GM19438 (cell line): ENCODE measurements around the gene IFT52.
"Not testable (repeated sequence)": the region's sequence is repeated elsewhere in the genome, so short reads cannot be mapped to it uniquely, and the experiment has no call there.

Experiments used
- ATAC-seq: cut with Tn5 transposase; IDR thresholded peaks from one replicate; pipeline ENCODE4 v1.9.1; 2021; ENCODE audit warnings: low read depth; ENCODE audit not compliant: unreplicated experiment

Gene IFT52

DNA sequence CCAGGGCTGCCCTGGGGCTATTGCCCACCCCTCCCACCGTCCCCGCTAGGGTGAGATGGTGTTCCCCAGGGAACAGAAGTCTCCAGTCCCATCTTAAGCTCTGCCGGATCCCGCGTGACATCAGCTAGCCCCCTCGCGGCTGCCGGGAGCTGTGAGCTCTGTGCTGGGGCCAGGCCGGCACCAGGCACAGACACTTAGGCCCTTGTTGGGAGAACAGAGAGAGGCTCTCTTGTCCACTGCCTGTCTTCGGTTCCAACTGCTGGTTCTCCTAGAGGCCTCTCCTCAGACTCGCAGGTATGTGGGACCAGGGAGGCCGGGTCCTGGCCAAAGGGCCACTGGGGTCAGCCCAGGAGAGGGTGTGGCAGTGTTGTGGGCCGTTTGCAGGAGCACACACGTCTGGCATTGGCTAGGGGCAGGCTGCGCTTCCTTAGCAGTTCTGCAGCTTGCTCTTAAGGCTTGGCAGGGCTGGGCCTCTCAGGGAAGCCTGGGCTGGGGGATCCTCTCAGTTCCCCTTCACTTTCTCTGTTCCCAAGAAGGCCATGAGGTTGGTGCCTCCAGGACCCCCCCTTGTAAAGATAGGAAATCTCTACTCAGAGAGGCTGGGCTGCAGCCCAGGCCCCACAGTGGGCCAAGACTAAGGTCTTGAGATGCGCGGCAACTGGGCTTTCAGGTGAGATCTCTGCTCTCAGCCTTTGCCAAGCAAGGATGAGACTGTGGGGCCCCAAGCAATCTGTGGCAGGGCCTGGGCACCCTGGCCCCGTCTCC is 25.6 kb upstream of the IFT52 start:
- ATAC-seq = no peak

DNA sequence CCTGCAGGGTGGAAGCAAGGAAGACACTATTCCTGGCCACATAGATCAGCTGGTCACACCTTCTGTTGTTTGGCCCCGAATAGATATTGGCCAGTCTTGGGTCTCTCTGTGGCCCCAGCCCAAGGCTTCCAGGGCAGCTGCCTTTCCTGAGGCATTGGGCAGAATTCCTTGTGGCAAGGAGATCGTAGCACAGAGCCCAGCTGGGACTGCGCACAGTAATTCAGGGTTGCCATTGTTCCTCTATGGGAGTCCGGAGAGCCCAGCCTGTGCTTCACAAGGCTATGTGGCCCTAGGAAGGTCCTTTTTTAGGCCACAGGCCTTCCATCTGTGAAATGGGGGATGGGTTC is 25.0 kb upstream of the IFT52 start:
- ATAC-seq = no peak

DNA sequence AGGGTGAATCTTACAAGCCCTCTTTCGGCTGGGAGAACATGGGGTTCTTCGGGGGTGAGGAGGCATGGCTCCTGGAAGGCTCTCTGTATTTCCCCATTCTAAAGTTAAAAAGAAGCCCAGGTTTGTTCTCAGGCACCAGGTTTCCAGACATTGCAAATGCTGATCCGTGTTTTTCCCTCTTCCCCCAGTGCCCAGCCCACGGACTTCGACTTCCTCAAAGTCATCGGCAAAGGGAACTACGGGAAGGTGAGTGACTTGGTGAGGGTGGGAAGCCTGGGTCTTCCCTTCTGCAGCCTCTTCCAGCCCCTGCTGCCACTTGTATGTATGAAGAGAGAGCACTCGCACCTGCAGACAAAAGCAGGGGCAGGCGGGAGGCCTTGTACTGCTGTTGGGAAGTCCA is 23.3 kb upstream of the IFT52 start:
- no peak for ATAC-seq

DNA sequence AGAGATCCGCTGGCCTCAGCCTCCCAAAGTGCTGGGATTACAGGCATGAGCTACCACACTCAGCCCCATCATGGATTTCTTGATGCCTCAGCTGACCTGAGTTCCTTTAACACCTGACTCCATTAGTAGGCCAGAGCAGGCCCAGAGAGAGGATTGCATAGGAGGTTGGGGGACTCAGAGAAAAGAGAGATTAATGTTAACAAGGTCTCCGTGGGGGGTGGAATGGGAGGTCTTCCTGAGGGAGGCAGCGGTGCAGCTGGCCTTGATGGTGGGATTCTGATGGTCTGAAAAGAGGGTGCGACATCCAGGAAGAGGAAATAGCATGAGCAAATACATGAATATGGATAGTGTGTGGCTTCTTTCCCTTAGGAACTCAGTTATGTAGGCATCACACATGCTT is 22.0 kb upstream of the IFT52 start:
- no peak for ATAC-seq

DNA sequence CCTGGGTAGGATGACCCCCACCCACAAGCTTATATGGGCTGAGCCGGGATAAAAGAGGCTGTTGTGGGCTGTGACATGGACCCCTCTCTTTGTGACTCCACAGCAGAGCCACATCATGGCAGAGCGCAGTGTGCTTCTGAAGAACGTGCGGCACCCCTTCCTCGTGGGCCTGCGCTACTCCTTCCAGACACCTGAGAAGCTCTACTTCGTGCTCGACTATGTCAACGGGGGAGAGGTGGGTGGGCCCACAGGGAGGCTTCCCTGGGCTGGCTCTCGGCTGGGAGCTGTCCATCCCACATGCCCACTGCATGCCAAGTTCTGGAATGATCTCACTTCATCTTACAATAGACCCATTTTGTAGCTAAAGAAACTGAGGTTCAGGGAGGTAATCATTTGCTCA is 21.5 kb upstream of the IFT52 start:
- ATAC-seq = no peak

- ATAC-seq = no peak
Measured at GRCh38 chr20:43570496-43570895, 20.2 kb upstream of the IFT52 start.

DNA sequence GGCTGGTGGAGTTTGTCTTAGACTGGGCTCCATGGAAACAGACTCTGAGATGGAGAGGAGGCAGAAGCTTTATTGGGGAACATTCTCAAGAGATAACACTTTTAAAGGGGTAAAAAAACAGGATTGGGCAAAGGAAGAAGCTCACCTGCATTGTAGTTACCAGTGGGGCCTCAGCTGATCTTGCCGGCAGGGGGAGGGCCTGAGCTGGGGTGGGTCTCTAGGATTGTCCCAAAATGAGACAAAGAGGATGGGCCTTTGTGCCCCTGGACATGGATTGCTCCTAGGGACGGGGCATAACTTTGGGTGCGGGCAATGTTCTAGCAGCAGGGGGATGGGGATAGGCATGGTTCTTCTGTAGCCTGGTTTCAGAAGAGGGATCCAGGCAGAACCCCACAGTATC is 19.4 kb upstream of the IFT52 start:
- ATAC-seq = no peak

DNA sequence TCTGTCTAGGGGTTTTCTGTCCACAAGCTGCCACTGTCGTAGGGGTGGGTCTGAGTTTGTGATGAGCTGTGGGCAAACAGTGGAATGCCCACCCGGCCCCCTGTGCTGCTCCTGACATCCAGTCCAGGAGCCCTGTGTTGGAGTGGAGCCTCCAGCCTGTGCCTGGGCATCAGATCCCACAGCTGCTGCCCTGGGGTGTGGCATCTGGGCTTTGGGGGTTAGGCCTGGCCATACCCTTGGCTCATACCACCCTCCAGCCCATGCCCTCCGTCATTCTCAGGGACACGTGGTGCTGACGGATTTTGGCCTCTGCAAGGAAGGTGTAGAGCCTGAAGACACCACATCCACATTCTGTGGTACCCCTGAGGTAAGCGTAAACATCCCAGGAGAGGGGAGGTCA is 19.0 kb upstream of the IFT52 start:
- ATAC-seq = no peak

- no peak for ATAC-seq
Measured at GRCh38 chr20:43572891-43573290, 17.8 kb upstream of the IFT52 start.

GRCh38 chr20:43576108-43576507 is 14.6 kb upstream of the IFT52 start:
- no peak for ATAC-seq

- ATAC-seq = no peak
Measured at GRCh38 chr20:43579861-43580793, 10.6 kb upstream of the IFT52 start.

- no peak for ATAC-seq
Measured at GRCh38 chr20:43583133-43583864, 7.4 kb upstream of the IFT52 start.

- ATAC-seq = no peak
Measured at GRCh38 chr20:43583982-43584432, 6.7 kb upstream of the IFT52 start.

- ATAC-seq = no peak
Measured at GRCh38 chr20:43584448-43585136, 6.1 kb upstream of the IFT52 start.

DNA sequence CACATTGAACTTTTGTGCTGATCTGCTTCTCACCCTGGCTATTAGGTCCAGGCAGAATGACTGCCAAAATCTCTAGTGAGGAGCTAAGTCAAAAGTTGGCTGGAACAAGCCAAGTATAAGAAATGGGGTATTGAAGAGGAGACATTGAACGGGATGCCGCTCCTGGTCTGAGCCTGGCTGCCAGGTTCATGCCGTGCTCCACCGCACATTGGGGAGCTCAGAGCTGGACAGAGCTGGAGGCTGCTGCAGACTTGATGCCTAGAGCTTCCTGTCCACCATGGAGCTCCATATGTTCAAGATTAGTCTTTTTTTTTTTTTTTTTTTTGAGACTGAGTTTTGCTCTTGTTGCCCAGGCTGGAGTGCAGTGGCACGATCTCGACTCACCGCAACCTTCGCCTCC is 4.1 kb upstream of the IFT52 start:
- no peak for ATAC-seq

GRCh38 chr20:43588526-43588925 is 2.2 kb upstream of the IFT52 start:
- not testable (repeated sequence) for ATAC-seq

DNA sequence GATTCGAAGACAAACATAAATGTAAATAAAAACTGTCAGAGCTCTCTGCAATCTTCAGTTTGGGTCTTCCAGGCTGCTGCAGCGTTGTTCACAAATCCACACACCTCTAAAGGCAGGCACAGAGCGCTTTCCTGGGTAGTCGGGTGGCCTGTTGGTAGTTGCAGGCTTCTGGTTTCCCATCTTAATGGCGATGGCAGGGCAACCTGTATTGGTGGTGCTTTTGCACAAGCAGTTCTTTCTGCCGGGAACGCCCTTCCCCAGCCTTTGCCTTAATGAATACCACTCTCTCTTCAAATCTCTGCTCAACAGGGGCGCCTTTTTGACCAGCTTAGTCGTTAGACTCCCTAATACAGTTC is 723 bp upstream of the IFT52 start:
- no peak for ATAC-seq

GRCh38 chr20:43601960-43602359 is 11.2 kb downstream of the IFT52 start:
- ATAC-seq = not testable (repeated sequence)

DNA sequence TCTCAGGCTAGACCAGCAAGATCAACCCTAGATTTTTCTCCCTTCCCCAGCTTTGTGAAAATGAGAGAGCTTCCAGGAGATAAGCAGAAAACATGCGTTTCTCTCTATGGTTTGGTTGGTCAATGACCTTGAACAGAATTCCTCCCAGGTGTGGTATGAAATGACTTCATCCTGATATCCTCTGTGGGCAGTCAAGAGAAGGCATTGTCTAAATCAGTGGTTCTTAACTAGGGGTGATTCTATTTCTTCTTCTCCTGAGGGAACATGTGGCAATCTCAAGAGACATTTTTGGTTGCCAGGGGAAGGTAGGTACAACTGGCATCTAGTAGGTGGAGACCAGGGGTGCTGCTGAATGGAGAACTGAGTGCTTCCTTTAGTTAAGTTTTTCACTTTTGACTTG is 12.4 kb downstream of the IFT52 start:
- no peak for ATAC-seq

DNA sequence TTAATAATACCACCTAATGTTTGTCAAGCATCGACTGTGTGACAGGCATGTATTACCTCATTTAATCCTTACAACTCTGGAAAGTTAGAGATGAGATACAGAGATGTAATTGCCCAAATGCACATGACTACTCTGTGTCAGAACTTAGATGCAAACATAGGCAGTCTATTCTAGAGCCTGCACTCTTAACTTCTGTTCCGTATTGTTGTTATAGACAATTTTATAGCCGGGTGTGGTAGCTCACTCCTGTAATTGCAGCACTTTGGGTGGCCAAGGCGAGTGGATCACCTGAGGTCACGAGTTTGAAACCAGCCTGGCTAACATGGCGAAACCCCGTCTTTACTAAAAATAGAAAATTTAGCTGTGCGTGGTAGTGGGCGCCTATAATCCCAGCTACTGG is 15.0 kb downstream of the IFT52 start:
- no peak for ATAC-seq

- not testable (repeated sequence) for ATAC-seq
Measured at GRCh38 chr20:43607278-43607677, 16.5 kb downstream of the IFT52 start.
